IMR-90 (cell line): ENCODE measurements around the gene EFNA5. TPM values are rescaled to one million over a fixed set of nuclear protein-coding genes. Genes with fewer than 3 reads are reported as not detected.

Experiments used
- ATAC-seq: fragments of 200-7000 bp; cut with Tn5 transposase; 2 replicates; pipeline ENCODE4 v1.9.1; 2020; ENCODE audit warnings: low read depth, mild to moderate bottlenecking, moderate library complexity
- BruUV-seq: library from RNA; stranded (reverse); fragments of 400-500 nt; replicated peaks from 2 replicates; lab custom pipeline; 2021; lab: Mats Ljungman, UMichigan
- CTCF ChIA-PET: fragments of 300-600 bp; formaldehyde crosslinking; extraction: SDS; loops from one replicate; lab custom pipeline; 2021; ENCODE audit warnings: antibody characterized with exemption; lab: Yijun Ruan, JAX
- POLR2A ChIA-PET: fragments of 300-600 bp; sonication (Branson Sonifier 250); formaldehyde crosslinking; loops from one replicate; lab custom pipeline; 2022; ENCODE audit warnings: antibody characterized with exemption; ENCODE audit not compliant: unreplicated experiment; lab: Charles Lee
- DNase-seq: peaks from one replicate; pipeline ENCODE4 v3.0.0; 2013
- H2AFZ ChIP-seq: replicated peaks from 2 replicates; pipeline ENCODE3; 2013; ENCODE audit warnings: low read length, mild to moderate bottlenecking; ENCODE audit not compliant: poor library complexity
- H2AK5ac ChIP-seq: 2 replicates; pipeline ENCODE4 v1.6.1; 2013; ENCODE audit warnings: low read depth, low read length, inconsistent platforms
- H2AK9ac ChIP-seq: replicated peaks from 2 replicates; pipeline ENCODE3; 2013; ENCODE audit warnings: mild to moderate bottlenecking, low read depth, low read length, moderate library complexity; ENCODE audit not compliant: poor library complexity
- H2BK120ac ChIP-seq: 2 replicates; pipeline ENCODE4 v1.6.1; 2013; ENCODE audit warnings: low read depth, low read length, inconsistent platforms
- H2BK15ac ChIP-seq: 3 replicates; pipeline ENCODE4 v1.6.1; 2013; ENCODE audit warnings: low read depth, low read length, inconsistent platforms
- H2BK20ac ChIP-seq: 2 replicates; pipeline ENCODE4 v1.6.1; 2013; ENCODE audit warnings: low read depth, mild to moderate bottlenecking, inconsistent platforms, low read length, moderate library complexity
- H2BK5ac ChIP-seq: 2 replicates; pipeline ENCODE4 v1.6.1; 2013; ENCODE audit warnings: mild to moderate bottlenecking, low read depth, low read length, inconsistent platforms; ENCODE audit not compliant: poor library complexity, severe bottlenecking
- H3K14ac ChIP-seq: replicated peaks from 2 replicates; pipeline ENCODE4 v1.6.1; 2013; ENCODE audit warnings: low read depth, low read length, inconsistent platforms
- H3K18ac ChIP-seq: 2 replicates; pipeline ENCODE4 v1.6.1; 2013; ENCODE audit warnings: low read depth, low read length, control low read depth
- H3K23ac ChIP-seq: 2 replicates; pipeline ENCODE4 v1.6.1; 2013; ENCODE audit warnings: low read depth, low read length, inconsistent platforms
- H3K27ac ChIP-seq: 2 replicates; pipeline ENCODE4 v1.5.1; 2013; ENCODE audit warnings: mild to moderate bottlenecking, control low read depth, low read length; ENCODE audit not compliant: insufficient read depth
- H3K27me3 ChIP-seq: 2 replicates; pipeline ENCODE4 v1.6.1; 2013; ENCODE audit warnings: low read length; ENCODE audit not compliant: control insufficient read depth, insufficient read depth
- H3K36me3 ChIP-seq: 2 replicates; pipeline ENCODE4 v1.6.1; 2013; ENCODE audit warnings: low read length, mixed read lengths; ENCODE audit not compliant: control insufficient read depth, insufficient read depth
- H3K4ac ChIP-seq: 2 replicates; pipeline ENCODE4 v1.6.1; 2013; ENCODE audit warnings: low read depth, low read length, inconsistent platforms
- H3K4me1 ChIP-seq: 2 replicates; pipeline ENCODE4 v1.6.1; 2013; ENCODE audit warnings: low read length, mixed read lengths; ENCODE audit not compliant: control insufficient read depth, insufficient read depth
- H3K4me2 ChIP-seq: 2 replicates; pipeline ENCODE4 v1.6.1; 2013; ENCODE audit warnings: low read depth, mild to moderate bottlenecking, control low read depth, low read length, moderate library complexity
- H3K4me3 ChIP-seq: 2 replicates; pipeline ENCODE4 v1.5.1; 2013; ENCODE audit warnings: low read depth, mild to moderate bottlenecking, control low read depth, low read length, moderate library complexity; ENCODE audit not compliant: insufficient read depth
- H3K56ac ChIP-seq: 2 replicates; pipeline ENCODE4 v1.6.1; 2013; ENCODE audit warnings: low read length, inconsistent platforms; ENCODE audit not compliant: insufficient read depth; ENCODE audit errors: extremely low read depth
- H3K79me1 ChIP-seq, 2 experiments: 2 replicates each; pipeline ENCODE4 v1.6.1; 2013; ENCODE audit warnings: low read length in 2 of 2, inconsistent platforms in 1 of 2, low read depth in 1 of 2
- H3K9ac ChIP-seq: 2 replicates; pipeline ENCODE4 v1.6.1; 2013; ENCODE audit warnings: low read depth, low read length, control low read depth
- H3K9me1 ChIP-seq: 2 replicates; pipeline ENCODE4 v1.6.1; 2013; ENCODE audit warnings: low read length, inconsistent platforms; ENCODE audit not compliant: insufficient read depth
- H3K9me3 ChIP-seq: 2 replicates; pipeline ENCODE4 v1.6.1; 2013; ENCODE audit warnings: low read length; ENCODE audit not compliant: control insufficient read depth, insufficient read depth
- H4K20me1 ChIP-seq: 2 replicates; pipeline ENCODE4 v1.6.1; 2013; ENCODE audit warnings: low read length, inconsistent platforms; ENCODE audit not compliant: insufficient read depth
- H4K5ac ChIP-seq: 2 replicates; pipeline ENCODE4 v1.6.1; 2013; ENCODE audit warnings: mild to moderate bottlenecking, low read depth, low read length, control low read depth
- H4K8ac ChIP-seq, 2 experiments: 2 replicates each; pipeline ENCODE4 v1.6.1; 2013; ENCODE audit warnings: low read depth in 2 of 2, low read length in 2 of 2, control low read depth in 1 of 2, inconsistent platforms in 1 of 2
- H4K91ac ChIP-seq: 2 replicates; pipeline ENCODE4 v1.6.1; 2013; ENCODE audit warnings: low read depth, low read length, inconsistent platforms; ENCODE audit not compliant: insufficient read depth
- CHD1 ChIP-seq: IDR thresholded peaks from 2 replicates; pipeline ENCODE4 v1.6.1; 2012; ENCODE audit warnings: low read depth, low read length, improper control_type of control experiment
- CTCF ChIP-seq: conservative IDR thresholded peaks from 2 replicates; pipeline ENCODE4 v1.5.1; 2012; ENCODE audit warnings: mild to moderate bottlenecking, low read depth, low read length, improper control_type of control experiment
- MAFK ChIP-seq: IDR thresholded peaks from 2 replicates; pipeline ENCODE4 v1.6.1; 2012; ENCODE audit warnings: low read depth, low read length, improper control_type of control experiment
- MXI1 ChIP-seq: IDR thresholded peaks from 2 replicates; pipeline ENCODE4 v1.6.1; 2012; ENCODE audit warnings: low read depth, mild to moderate bottlenecking, low read length, moderate library complexity, borderline replicate concordance
- POLR2A ChIP-seq: IDR thresholded peaks from 2 replicates; pipeline ENCODE4 v1.6.1; 2012; ENCODE audit warnings: mild to moderate bottlenecking, low read depth, low read length
- SMC3 ChIP-seq: fragments of 150-350 bp; IDR thresholded peaks from 2 replicates; pipeline ENCODE4 v1.6.1; 2016; ENCODE audit warnings: low read depth, mild to moderate bottlenecking, antibody characterized with exemption, low read length, moderate library complexity
- WGBS, 2 experiments: methylation state at CpG; one replicate each; pipeline versions ENCODE4 v1.1.5 to v1.1.7; 2013; ENCODE audit warnings: missing lambda C conversion rate in 2 of 2; ENCODE audit not compliant: insufficient read length in 1 of 2; ENCODE audit errors: extremely low coverage in 2 of 2; 5-methylcytosine and 5-hydroxymethylcytosine counted together
- dilution Hi-C: fragments of 300-500 bp; cut with HindIII; formaldehyde crosslinking; loops from one replicate; pipeline ENCODE4 v1.14.3; 2018; ENCODE audit warnings: low sequenced_read_pairs; ENCODE audit not compliant: unreplicated experiment
- in situ Hi-C: fragments of 300-500 bp; cut with MboI; formaldehyde crosslinking; loops from 3 replicates; pipeline ENCODE4 v1.14.3; 2019; ENCODE audit warnings: low sequenced_read_pairs, inconsistent platforms, mixed read lengths
- intact Hi-C: fragments of 100-400 bp; cut with micrococcal nuclease; formaldehyde crosslinking; loops from 2 replicates; pipeline ENCODE4 v1.10.0; 2022
- polyA plus RNA-seq, 3 experiments: library from polyadenylated mRNA; depleted of rRNA; stranded (reverse); fragments of >200 nt; gene quantifications; 2 replicates each; pipeline ENCODE4 v1.2.3, GENCODE V29; 2012; ENCODE audit warnings: low replicate concordance in 1 of 3
- total RNA-seq: library from RNA; depleted of rRNA; stranded (reverse); fragments of >200 nt; gene quantifications from 2 replicates; pipeline ENCODE4 v1.2.3, GENCODE V29; 2012

EFNA5 gene
- total and polyA plus RNA-seq, 2 of the 4 experiments (the other 2 are of a cell fraction), result 1.5 to 1.6 TPM

- Histone ChIP-seq H2BK5ac (no peak overlapping the region), H3K27me3 (no peaks in the 10 kb centered on the region), H3K18ac (no peak overlapping the region), H2BK15ac (no peak overlapping the region), H3K4me2 (no peak overlapping the region), H3K36me3 (no peaks in the 10 kb centered on the region), H3K4ac (no peak overlapping the region), H3K9ac (no peak overlapping the region), H2BK20ac (no peak overlapping the region), H4K20me1 (no peaks in the 10 kb centered on the region), H2BK120ac (no peak overlapping the region), H3K4me1 (peaks cover 4% of the 10 kb centered on the region), H3K23ac (no peak overlapping the region), H3K14ac (no peak overlapping the region), H4K8ac (no peak overlapping the region), H4K5ac (no peak overlapping the region), H2AFZ (no peak overlapping the region), H3K9me1 (peaks cover 11% of the 10 kb centered on the region), H3K79me1 (0 out of 4 replicates have a peak, but pooled peaks cover 0 to 5% of the 10 kb centered on the region in 2 experiments), H3K4me3 (no peak overlapping the region), H4K91ac (no peak overlapping the region), H3K27ac (no peak overlapping the region), H3K9me3 (no peaks in the 10 kb centered on the region), H2AK9ac (no peak overlapping the region), H2AK5ac (no peak overlapping the region), H3K56ac (no peak overlapping the region)
- no TSS peak for BruUV-seq
- TF ChIP-seq MAFK, result no peak
- no peak for TF ChIP-seq CHD1
- no peak for TF ChIP-seq POLR2A
- no peak for TF ChIP-seq SMC3
- no peak for TF ChIP-seq CTCF
- no peak for TF ChIP-seq MXI1
- ChIA-PET CTCF (no interaction called here), POLR2A (no interaction called here)
- in situ Hi-C loops (no loop called here), dilution Hi-C loops (no loop called here), intact Hi-C loops (no loop called here)
- no peak for ATAC-seq
- 89% methylated on average over 2 of the region's 5 CpGs; no CpG with 5 or more reads in 1 of the 2 experiments for WGBS, 2 experiments
- DNase-seq, result no peak
Observed at GRCh38 chr5:107461770-107462169, 209.0 kb downstream of the EFNA5 start.
